NCI-H2081 (cell line): Measurements from ENCODE around the gene ZNHIT1.
"Not testable (repeated sequence)": the region's sequence is repeated elsewhere in the genome, so short reads cannot be mapped to it uniquely, and the experiment has no call there.

ENCODE experiments used
- DNase-seq, 2 experiments: peaks; one replicate each; lab custom pipeline; 2025; lab: John Stamatoyannopoulos, UW

Gene ZNHIT1

DNA sequence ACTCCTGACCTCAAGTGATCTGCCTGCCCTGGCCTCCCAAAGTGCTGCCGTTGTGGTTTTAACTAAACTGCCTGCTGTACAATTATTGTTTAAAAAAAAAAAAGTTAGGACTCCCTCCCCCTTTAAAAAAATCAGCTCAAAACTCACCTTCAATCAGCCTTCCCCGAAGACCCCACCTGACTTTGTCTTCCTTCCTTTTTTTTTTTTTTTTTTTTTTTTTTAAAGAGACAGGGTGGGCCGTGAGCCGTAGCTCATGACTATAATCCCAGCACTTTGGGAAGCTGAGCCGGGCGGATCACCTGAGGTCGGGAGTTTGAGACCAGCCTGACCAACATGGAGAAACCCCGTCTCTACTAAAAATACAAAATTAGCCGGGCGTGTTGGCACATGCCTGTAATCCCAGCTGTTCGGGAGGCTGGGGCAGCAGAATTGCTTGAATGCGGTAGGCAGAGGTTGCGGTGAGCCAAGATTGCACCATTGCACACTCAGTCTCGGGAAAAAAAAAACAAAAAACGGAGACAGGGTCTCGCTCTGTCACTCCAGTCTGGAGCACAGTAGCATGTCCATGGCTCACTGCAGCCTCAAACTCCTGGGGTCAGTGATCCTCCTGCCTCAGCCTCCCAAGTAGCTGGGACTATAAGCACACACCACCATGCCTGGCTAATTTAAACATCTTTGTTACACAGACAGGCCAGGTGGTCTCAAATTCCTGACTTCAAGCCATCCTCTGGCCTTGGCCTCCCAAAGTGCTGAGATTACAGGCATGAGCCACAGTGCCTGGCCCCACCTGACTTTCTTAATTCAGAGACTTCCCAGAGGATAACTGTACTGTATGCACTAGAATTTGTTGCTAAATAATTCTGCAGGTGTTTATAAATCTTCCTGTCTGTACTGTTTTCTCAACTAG, 23.7 kb downstream of the ZNHIT1 start:
- no peak for DNase-seq

DNA sequence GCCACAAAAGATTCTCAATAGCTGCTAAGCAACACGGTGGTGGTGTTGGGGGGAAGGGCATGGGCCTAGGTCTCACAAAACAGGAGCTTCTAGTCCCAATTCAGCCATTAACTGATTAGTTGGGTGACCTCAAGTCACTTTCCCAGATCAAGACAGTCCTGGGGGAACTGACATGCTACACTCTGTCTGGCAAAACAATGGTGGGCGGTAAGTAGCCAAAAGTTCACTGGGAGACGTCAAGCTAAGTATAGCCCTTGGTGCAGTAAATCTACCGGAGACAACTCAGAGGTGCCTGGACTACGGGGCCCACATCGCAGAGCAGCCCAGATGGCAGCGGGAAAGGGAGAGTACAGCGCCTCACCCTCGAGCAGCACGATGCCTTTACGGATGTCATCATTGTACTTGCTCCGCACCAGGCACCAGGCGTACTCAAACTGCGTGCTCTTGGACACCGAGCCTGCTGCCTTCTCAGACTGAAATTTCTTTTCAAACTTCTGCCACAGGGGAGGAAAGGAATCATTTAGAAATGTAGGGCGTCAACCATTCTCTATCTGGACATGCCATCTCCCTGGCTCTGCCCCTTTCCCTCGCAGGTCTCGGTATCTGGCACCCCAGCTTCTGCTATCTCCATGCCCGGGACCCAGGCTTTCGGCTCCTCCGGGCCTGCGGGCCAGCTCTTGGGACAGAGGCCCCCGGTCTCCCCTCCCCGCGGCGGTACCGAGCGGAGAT, 25.8 kb downstream of the ZNHIT1 start:
- DNase-seq: no peak

DNA sequence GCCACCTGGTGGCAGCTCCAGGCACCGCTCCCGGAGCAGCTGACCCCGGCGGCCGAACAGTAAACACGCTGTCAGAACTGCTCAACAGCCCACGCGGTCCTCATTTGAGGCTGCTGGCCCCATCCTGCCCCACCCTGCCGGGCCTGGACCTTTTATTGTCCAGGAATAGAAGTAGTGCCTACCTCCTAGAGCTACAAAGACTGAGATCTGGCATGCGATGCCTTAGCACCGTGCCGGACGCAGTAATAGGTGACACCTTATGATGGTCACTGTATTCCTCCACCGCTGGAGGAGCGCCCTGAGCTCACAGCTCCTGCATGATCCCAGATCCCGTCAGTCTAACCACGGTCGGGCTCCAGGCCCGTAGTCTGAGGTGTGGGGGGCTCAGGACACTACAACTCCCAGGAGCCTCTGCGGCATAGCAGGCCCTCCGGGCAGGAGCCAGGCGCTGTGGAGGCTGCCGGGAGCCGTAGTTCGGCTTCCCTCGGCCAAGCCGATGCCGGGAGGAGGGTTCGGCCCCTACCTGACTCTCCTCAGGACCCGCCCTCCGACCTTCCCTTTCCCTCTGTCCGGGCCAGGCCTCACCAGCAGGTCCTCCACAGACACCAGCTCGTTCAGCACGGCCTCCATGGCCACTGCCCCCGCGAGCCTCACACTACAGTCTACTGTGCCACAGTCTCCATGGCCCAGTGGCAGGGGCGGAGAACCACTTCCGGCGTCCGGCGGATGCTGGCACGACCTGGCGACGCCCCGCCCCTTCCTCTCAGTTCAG, 26.6 kb downstream of the ZNHIT1 start, which contains the start of gene FIS1:
Gene FIS1 (minus strand): TSS at position 707 of the 772 bp plus-strand sequence. CDS start 77 bp downstream, at position 630.
- peak; percentile 92 to 96 for DNase-seq

DNA sequence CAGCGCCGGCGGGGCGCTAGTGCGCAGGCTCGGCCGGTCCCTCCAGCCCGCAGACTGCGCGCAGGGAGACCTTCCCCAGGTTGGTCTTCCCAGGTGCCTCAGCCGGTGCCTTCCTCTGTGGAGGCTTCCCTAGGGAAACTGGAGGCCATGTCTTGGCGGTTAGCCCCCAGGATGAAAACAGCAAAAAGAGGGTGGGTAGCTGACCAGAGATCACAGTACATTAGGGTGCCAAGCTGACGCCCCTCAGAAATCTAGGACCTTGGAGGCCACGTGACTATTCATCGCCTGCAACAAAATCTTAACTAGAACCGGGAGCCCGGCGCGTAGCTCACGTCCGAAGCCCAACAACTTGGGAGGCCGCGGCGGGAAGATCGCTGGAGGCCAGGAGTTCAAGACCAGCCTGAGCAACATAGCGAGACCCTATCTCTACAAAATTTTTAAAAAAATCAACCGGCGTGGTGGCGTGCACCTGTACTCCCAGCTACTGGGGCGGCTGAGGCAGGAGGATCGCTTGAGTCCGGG, 27.2 kb downstream of the ZNHIT1 start:
- DNase-seq: no peak

DNA sequence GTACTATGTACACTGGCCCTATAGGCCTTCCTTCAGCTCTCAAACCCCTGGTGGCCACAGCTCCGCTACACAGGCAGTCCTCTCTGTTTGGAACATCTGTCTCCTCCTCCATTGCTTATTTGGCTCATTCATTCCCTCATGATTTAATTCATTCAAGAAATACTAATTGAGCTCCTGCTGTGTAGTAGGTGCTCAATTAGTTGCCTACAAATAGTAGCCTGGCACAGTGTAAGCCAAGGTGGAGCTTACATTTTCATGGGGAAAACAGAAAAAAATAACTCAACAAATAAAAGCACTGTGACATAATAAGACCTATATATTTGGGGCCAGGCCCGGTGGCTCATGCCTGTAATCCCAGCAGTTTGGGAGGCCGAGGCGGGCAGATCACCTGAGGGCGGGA, 30.3 kb downstream of the ZNHIT1 start:
- no peak for DNase-seq

DNA sequence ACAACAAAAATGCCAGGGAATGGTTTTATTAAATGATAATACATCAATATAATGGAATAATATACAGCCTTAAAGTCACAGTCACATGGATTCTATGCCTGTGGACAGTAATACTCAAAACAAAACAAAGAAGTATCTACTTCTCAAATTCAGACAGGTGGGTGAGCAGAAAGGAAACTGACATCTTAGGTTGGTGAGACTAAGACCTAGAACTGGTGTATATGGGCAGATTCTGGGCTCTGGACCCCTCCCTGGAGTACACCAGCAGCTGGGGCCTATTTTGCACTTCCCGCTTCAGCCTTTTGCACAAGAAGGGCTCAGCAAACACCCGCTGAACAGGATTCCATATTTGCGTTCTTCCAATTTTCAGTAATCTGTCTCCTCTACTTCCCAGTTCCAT, 32.4 kb downstream of the ZNHIT1 start:
- DNase-seq: no peak

DNA sequence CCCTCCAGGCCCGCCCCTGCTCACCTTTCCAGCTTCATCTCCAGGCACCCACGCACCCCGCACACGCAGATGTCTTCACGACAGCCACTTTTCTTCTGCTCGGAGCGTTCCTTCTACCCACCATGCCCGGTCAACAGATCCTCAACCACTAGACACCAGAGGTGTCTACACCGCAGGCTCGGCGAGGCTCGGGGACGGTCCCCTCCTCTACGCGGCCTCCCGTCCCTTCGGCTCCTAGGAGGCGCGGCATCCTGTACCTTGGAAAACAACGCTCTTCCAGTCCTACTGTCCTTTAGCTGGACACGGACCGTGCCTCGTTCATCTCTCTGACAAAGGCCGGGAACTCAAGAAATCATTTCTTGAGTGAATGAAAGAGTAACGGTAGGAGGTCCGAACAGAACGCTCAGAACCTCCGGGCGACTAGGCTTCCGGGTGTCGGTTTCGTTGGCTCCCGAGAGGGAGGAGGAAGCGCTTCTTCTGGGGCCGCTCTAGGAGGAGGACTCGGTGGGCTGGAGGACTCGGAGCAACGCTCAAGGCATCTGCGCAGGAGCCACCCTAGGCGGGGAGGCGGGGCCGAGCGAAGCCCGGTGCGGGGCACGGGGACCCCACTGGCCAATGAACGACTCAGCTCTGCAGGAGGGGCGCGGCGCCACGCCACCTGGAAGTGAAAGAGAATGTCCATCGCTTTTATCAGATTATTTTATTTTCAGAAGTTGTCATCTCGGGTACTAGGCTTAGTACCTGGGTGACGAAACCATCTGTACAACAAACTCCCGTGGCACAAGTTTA, 34.1 kb downstream of the ZNHIT1 start:
- DNase-seq: peak; percentile 98 to 99

DNA sequence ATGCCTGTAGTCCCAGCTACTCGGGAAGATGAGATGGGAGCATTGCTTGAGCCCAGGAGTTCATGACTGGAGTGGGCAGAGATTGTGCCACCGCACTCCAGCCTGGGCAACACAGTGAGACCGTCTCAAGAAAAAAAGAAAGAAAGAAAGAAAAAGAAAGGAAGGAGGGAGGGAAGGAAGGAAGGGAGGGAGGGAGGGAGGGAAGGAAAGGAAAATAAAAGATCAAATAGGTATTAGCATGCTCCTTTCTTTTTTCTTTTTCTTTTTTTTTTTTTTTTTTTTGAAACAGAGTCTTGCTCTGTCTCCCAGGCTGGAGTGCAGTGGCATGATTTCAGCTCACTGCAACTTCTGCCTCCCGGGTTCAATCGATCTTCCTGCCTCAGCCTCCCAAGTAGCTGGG, 35.2 kb downstream of the ZNHIT1 start:
- not testable (repeated sequence) for DNase-seq

DNA sequence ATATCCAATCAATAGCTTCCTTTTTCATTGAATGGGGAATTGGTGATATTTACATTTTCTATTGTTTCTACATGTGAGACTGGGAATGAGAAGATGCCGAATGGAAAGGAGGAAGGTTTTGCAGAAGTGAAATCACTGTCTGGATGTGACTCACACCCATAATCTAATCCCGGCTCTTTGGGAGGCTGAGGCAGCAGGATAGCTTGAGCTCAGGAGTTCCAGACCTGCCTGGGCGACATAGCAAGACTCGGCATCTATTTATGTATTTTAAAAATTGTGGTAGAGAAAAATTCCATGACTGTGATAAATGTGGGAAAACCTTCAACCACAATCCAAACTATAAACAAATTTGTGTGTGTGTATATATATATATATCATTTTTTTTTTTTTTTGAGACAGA, 37.8 kb downstream of the ZNHIT1 start:
- no peak for DNase-seq

DNA sequence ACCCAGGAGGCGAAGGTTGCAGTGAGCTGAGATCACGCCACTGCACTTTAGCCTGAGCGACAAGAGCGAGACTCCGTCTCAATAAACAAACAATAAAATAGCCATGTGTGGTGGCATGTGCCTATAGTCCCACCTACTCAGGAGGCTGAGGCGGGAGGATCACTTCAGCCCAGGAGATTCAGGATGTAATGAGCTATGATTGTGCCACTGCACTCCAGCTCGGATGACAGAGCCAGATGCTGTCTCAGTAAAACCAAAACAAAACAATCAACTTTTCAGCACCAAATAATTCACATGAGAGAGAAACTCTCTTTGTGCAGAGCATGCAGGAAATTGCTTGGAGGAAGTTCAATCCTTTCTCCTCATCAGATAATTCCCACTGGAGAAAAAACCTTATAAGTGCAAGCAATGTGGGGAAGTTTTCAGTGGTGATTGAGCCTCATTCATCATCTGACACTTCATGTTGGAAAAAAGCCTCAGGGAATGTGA, 40.3 kb downstream of the ZNHIT1 start:
- no peak for DNase-seq

DNA sequence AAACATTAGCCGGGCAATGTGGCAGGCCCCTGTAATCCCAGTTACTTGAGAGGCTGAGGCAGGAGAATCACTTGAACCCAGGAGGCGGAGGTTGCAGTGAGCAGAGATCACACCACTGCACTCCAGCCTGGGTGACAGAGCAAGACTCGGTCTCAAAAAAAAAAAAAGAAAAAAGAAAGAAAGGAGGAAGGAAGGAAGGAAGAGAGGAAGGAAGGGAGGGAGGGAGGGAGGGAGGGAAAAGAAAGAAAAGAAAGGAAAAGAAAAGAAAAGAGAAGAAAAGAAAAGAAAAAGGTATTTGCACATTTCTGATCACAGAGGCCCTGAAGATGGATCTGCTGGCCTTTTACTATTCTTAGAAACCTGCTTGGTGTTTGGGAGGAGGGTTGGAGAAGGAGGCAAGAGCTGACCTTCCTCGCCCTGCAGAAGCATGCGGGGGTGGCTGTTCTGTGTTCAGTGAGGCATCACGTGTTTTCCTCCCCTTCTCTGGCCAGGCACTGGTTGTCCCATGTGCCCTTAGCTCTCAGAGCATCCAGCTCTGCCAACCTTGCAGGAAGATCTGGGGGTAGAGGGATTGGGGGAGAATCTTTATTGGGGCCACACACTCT, 46.2 kb downstream of the ZNHIT1 start:
- DNase-seq: not testable (repeated sequence)

DNA sequence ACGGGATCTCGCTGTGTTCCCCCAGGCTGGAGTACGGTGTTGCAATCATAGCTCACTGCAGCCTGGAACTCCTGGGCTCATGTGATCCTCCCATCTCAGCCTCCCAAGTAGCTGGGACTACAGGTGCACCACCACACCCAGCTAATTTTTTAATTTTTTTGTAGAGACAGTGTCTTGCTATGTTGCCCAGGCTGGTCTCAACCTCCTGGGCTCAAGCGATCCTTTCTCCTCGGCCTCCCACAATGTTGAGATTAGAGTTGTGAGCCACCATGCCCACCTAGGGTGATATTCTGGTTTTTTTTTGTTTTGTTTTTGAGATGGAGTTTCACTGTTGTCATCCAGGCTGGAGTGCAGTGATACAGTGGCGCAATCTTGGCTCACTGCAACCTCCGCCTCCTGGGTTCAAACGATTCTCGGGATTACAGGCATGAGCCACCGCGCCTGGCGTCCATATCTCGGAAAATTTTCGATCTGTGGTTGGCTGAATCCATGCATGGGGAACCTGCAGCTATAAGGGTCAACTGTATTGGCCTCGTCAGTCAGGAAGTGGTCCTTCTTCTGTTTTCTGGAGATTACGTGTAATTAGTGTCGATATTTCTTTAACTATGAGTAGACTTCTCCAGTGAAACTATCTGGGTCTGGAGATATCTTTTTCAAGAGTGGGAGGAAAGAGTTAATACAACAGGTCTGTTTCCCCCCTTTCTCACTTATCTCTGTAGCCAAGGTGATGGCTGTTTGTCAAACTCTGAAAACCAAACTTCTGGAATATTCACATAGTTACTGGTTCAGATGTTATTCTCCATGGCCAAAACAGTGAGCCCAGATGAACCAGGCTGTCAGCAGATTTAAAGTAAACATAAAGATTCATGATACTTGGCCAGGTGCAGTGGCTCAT, 47.9 kb downstream of the ZNHIT1 start:
- DNase-seq: no peak

DNA sequence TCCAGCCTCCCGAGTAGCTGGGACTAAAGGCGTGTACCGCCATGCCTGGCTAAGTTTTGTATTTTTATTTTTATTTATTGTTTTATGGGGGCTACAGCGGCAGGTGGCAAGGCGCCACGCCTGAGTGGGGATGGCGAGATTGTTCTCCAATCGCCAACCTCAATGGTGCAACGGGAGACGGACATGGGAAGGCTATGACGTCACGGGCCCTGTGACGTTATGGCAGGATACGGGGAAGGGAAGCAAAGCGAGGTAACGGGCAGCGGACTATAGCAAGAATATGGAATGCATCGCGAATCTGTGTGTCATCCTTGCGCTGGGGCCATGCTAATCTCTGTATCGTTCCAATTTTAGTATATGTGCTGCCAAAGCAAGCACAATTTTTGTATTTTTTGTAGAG, 51.7 kb downstream of the ZNHIT1 start:
- DNase-seq: no peak

DNA sequence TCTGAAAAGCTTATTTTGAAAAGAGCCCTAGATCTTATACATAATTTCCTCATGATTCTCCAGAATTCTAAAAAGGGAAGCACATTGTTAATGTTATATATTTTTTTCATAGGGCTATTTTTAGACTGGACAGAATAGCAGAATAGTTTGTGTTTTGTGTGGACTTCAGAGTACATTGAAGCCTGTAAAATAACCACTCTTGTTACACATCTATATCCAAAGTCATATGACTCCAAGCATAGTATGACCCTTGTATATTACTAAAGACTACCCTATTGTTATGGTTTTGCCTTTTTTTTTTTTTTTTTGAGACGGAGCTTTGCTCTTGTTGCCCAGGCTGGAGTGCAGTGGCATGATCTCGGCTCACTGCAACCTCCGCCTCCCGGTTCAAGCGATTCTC, 53.1 kb downstream of the ZNHIT1 start:
- DNase-seq: no peak

DNA sequence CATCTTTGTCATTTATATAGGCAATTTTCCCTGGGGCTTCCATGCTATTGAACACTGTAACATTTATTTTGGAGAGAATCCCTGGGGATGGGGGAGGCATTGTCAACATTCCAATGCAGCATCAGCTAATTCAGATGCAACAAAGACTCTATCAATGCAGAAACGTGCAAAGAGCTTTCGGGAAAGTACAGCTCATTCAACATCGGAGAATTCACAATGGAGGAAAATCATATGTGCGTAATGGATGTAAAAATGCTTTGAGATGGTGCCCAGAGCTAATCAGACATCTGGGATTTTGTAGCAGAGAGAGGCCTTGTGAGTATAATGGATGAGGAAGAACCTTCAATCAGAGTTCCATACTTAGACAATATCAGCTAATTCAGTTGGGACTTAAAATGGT, 55.2 kb downstream of the ZNHIT1 start:
- DNase-seq: no peak
